GM13976 (cell line): Measurements from ENCODE around the gene CAMK2A.

ENCODE experiments used
- DNase-seq: peaks from one replicate; pipeline ENCODE4 v3.0.0; 2012; ENCODE audit warnings: low spot score
- CTCF ChIP-seq: IDR thresholded peaks from 2 replicates; pipeline ENCODE4 v1.5.1; 2012; ENCODE audit warnings: borderline replicate concordance, mild to moderate bottlenecking; ENCODE audit not compliant: insufficient read depth; ENCODE audit errors: extremely low read depth, missing control alignments, control extremely low read depth
- in situ Hi-C: fragments of 300-500 bp; cut with MboI; formaldehyde crosslinking; loops from one replicate; pipeline ENCODE4 v1.12.0; 2022; ENCODE audit warnings: low sequenced_read_pairs, mixed read lengths, inconsistent platforms; ENCODE audit not compliant: unreplicated experiment

Gene CAMK2A

GRCh38 chr5:150291388-150292385 lies 2.1 kb upstream of the CAMK2A start:
- DNase-seq = no peak
- no peak for TF ChIP-seq CTCF
- in situ Hi-C loops = no loop called here

GRCh38 chr5:150288791-150289190 lies 782 bp downstream of the CAMK2A start:
- TF ChIP-seq CTCF = no peak

GRCh38 chr5:150288361-150288760 lies 1.2 kb downstream of the CAMK2A start:
- TF ChIP-seq CTCF = no peak
- no peak for DNase-seq
- in situ Hi-C loops = no loop called here

More at GRCh38 chr5:150288791-150289190, 782 bp downstream of the CAMK2A start:
- no peak for DNase-seq
- in situ Hi-C loops = no loop called here

- DNase-seq = no peak
- in situ Hi-C loops = no loop called here
- no peak for TF ChIP-seq CTCF
Measured at GRCh38 chr5:150286820-150287219, 2.8 kb downstream of the CAMK2A start.

- in situ Hi-C loops = no loop called here
- DNase-seq = no peak
- no peak for TF ChIP-seq CTCF
Measured at GRCh38 chr5:150285114-150285513, 4.5 kb downstream of the CAMK2A start.

GRCh38 chr5:150284311-150284710 lies 5.3 kb downstream of the CAMK2A start:
- no peak for DNase-seq
- in situ Hi-C loops = no loop called here
- TF ChIP-seq CTCF = no peak

- TF ChIP-seq CTCF = no peak
- in situ Hi-C loops = no loop called here
- no peak for DNase-seq
Measured at GRCh38 chr5:150283904-150284303, 5.7 kb downstream of the CAMK2A start.
